ENCODE data around the gene MGME1. TPM values are rescaled to one million over a fixed set of nuclear protein-coding genes. Genes with fewer than 3 reads are reported as not detected.

MGME1 gene
- total and polyA plus RNA-seq, 2 of the 13 experiments (the other 11 are each of a cell fraction or from before 2014, with no cell fraction given) = 36.7 to 66.6 TPM

GRCh38 chr20:17940224-17940971 is 28.4 kb upstream of the MGME1 start (continued):
- peak; percentile 1 for TF ChIP-seq PHF5A (CRISPR knock-in tag; IDR thresholded peaks at IDR 0.05; ENCODE audit: low read depth, unreplicated experiment)
- no peak for TF ChIP-seq ZNF10 (CRISPR knock-in tag; IDR thresholded peaks at IDR 0.05; ENCODE audit: borderline replicate concordance, low read depth)
- no peak for TF ChIP-seq FOSL1 (CRISPR knock-in tag; IDR thresholded peaks at IDR 0.05; ENCODE audit: borderline replicate concordance)
- 0 out of 2 replicates have a peak, but pooled peaks have one; percentile 35 for TF ChIP-seq ZSCAN22 (CRISPR knock-in tag; IDR thresholded peaks at IDR 0.05)
- TF ChIP-seq, protein P1, sequence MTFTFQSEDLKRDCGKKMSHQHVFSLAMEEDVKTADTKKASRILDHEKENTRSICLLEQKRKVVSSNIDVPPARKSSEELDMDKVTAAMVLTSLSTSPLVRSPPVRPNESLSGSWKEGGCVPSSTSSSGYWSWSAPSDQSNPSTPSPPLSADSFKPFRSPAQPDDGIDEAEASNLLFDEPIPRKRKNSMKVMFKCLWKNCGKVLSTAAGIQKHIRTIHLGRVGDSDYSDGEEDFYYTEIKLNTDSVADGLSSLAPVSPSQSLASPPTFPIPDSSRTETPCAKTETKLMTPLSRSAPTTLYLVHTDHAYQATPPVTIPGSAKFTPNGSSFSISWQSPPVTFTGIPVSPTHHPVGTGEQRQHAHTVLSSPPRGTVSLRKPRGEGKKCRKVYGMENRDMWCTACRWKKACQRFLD (CRISPR knock-in tag; IDR thresholded peaks at IDR 0.05; ENCODE audit: borderline replicate concordance) = peak; percentile 75; the same call in 1 of the 2 replicates
- peak; percentile 37 for TF ChIP-seq POLR2AphosphoS5 (IDR thresholded peaks at IDR 0.05; ENCODE audit: low read depth, low read length)
- TF ChIP-seq ZBTB2 (CRISPR knock-in tag; IDR thresholded peaks at IDR 0.05; ENCODE audit: low read depth) = 0 out of 2 replicates have a peak, but pooled peaks have one; percentile 32
- TF ChIP-seq SNRNP70 (IDR thresholded peaks at IDR 0.05; ENCODE audit: low read depth, low read length) = no peak
- peak; percentile 19 for TF ChIP-seq RBM39 (IDR thresholded peaks at IDR 0.05; ENCODE audit: low read depth, low read length, poor library complexity, severe bottlenecking)
- TF ChIP-seq, protein P2, sequence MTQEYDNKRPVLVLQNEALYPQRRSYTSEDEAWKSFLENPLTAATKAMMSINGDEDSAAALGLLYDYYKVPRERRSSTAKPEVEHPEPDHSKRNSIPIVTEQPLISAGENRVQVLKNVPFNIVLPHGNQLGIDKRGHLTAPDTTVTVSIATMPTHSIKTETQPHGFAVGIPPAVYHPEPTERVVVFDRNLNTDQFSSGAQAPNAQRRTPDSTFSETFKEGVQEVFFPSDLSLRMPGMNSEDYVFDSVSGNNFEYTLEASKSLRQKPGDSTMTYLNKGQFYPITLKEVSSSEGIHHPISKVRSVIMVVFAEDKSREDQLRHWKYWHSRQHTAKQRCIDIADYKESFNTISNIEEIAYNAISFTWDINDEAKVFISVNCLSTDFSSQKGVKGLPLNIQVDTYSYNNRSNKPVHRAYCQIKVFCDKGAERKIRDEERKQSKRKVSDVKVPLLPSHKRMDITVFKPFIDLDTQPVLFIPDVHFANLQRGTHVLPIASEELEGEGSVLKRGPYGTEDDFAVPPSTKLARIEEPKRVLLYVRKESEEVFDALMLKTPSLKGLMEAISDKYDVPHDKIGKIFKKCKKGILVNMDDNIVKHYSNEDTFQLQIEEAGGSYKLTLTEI (CRISPR knock-in tag; conservative IDR thresholded peaks at IDR 0.05) = peak; percentile 17; the same call in 1 of the 2 replicates
- TF ChIP-seq NAIF1 (CRISPR knock-in tag; IDR thresholded peaks at IDR 0.05; ENCODE audit: borderline replicate concordance) = no peak
- no peak for TF ChIP-seq SRSF9 (IDR thresholded peaks at IDR 0.05; ENCODE audit: borderline replicate concordance, insufficient read depth, low read depth, low read length, poor library complexity, severe bottlenecking)
- TF ChIP-seq ZNF331 (CRISPR knock-in tag; IDR thresholded peaks at IDR 0.05) = peak; percentile 42; the same call in 1 of the 2 replicates
- TF ChIP-seq, protein P3, sequence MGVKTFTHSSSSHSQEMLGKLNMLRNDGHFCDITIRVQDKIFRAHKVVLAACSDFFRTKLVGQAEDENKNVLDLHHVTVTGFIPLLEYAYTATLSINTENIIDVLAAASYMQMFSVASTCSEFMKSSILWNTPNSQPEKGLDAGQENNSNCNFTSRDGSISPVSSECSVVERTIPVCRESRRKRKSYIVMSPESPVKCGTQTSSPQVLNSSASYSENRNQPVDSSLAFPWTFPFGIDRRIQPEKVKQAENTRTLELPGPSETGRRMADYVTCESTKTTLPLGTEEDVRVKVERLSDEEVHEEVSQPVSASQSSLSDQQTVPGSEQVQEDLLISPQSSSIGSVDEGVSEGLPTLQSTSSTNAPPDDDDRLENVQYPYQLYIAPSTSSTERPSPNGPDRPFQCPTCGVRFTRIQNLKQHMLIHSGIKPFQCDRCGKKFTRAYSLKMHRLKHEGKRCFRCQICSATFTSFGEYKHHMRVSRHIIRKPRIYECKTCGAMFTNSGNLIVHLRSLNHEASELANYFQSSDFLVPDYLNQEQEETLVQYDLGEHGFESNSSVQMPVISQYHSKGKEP (CRISPR knock-in tag; IDR thresholded peaks at IDR 0.05) = no peak
- TF ChIP-seq E2F5 (CRISPR knock-in tag; conservative IDR thresholded peaks at IDR 0.05) = no peak
- peak; percentile 55 for TF ChIP-seq TEAD3 (CRISPR knock-in tag; optimal IDR thresholded peaks at IDR 0.05; ENCODE audit: borderline replicate concordance)
- TF ChIP-seq ZNF362 (CRISPR knock-in tag; IDR thresholded peaks at IDR 0.05; ENCODE audit: borderline replicate concordance) = no peak
- TF ChIP-seq ZSCAN20 (CRISPR knock-in tag; IDR thresholded peaks at IDR 0.05; ENCODE audit: borderline replicate concordance) = no peak
- peak; percentile 33; the same call in 1 of the 2 replicates for TF ChIP-seq ZNF720 (CRISPR knock-in tag; IDR thresholded peaks at IDR 0.05)

Measured in HepG2 (cell line).